ENCODE data around the gene DAPK2.

The DAPK2 gene

GRCh38 chr15:63942486-63943365, 103.6 kb downstream of the DAPK2 start:
- TF ChIP-seq TCF12 (IDR thresholded peaks at IDR 0.05; ENCODE audit: low read depth) (no peak), EP300 (IDR thresholded peaks at IDR 0.05; ENCODE audit: borderline replicate concordance) (no peak), CREB1 (IDR thresholded peaks at IDR 0.05; ENCODE audit: low read depth) (no peak)
- TF ChIP-seq, protein P1, sequence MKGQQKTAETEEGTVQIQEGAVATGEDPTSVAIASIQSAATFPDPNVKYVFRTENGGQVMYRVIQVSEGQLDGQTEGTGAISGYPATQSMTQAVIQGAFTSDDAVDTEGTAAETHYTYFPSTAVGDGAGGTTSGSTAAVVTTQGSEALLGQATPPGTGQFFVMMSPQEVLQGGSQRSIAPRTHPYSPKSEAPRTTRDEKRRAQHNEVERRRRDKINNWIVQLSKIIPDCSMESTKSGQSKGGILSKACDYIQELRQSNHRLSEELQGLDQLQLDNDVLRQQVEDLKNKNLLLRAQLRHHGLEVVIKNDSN (IDR thresholded peaks at IDR 0.05): no peak

DNA sequence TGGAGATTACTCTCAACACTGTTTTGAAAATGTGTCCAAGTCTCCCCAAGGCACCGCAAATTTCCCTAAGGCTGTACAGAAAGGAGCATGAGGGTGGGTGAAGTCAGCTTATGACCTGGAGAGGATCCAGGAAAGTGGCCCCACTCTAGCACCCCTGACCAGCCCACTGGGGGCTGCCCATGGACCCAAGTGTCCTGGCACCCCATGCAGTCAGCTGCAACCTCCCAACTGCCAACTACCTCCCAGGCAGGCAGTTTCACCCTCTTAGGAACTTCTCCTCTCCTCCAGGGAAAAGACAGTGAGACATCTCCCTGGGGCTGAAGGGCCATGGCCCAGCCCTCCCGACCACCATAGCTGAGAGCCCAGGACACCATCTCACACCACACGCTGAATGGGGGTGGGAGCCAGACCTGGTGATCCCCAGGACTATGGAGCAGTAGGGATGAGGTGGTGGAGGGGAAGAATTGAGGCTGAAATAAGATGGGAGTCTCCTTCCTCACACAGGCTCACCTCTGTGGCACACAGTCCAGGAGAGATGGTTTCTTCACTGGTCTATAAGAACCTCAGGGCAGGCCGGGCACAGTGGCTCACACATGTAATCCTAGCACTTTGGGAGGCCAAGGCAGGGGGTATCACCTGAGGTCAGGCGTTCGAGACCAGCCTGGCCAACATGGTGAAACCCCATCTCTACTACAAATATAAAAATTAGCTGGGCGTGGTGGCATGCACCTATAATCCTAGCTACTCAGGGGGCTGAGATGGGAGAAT, 104.4 kb downstream of the DAPK2 start:
- TF ChIP-seq NFIC (IDR thresholded peaks at IDR 0.05): no peak
- no peak for TF ChIP-seq REST (IDR thresholded peaks at IDR 0.05; ENCODE audit: low read depth)
- no peak for TF ChIP-seq RAD21 (IDR thresholded peaks at IDR 0.05; ENCODE audit: low read depth)
- no peak for TF ChIP-seq YY1 (IDR thresholded peaks at IDR 0.05; ENCODE audit: low read depth)
- TF ChIP-seq FOXM1 (IDR thresholded peaks at IDR 0.05; ENCODE audit: borderline replicate concordance, low read depth): no peak
- TF ChIP-seq EGR1 (IDR thresholded peaks at IDR 0.05): no peak
- no peak for TF ChIP-seq CEBPB (IDR thresholded peaks at IDR 0.05)
- no peak for TF ChIP-seq TCF12 (IDR thresholded peaks at IDR 0.05; ENCODE audit: low read depth)
- no peak for TF ChIP-seq TEAD4 (IDR thresholded peaks at IDR 0.05)

DNA sequence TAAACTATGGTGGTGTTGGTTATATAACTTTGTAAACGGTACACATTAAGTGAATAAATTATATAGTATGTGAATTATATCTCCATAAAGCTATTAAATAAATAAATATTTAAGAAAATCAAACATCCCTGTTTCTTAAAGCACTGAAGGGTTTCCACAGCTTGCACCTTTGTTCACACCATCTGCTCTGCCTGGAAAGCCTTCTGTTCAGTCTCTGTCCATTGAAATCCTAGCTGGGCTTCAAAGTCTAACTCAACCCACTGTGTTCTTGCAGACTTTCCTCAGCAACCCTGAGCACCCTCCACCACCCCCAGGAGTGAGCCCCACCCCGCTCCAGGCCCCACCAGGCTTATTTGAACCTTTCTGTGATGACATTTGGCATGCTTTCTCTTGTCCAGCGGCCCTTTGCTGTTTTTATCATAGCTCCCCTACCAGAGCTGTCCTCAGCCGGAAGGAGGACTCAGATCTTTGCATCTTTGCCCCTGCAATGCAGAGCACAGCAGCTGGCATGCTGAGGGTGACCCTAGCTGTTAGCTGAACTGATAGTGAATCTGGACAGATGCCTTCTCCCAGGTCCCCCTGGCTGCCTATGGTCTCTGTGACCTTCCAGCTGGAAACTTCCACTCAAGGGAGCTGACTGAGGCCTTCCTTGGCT, 105.2 kb downstream of the DAPK2 start:
- TF ChIP-seq YY1 (IDR thresholded peaks at IDR 0.05; ENCODE audit: low read depth) (no peak), ZBTB7A (IDR thresholded peaks at IDR 0.05; ENCODE audit: low read depth) (no peak), TAF1 (IDR thresholded peaks at IDR 0.05; ENCODE audit: low read depth) (no peak), TCF12 (IDR thresholded peaks at IDR 0.05; ENCODE audit: low read depth) (no peak), TEAD4 (IDR thresholded peaks at IDR 0.05) (no peak)

DNA sequence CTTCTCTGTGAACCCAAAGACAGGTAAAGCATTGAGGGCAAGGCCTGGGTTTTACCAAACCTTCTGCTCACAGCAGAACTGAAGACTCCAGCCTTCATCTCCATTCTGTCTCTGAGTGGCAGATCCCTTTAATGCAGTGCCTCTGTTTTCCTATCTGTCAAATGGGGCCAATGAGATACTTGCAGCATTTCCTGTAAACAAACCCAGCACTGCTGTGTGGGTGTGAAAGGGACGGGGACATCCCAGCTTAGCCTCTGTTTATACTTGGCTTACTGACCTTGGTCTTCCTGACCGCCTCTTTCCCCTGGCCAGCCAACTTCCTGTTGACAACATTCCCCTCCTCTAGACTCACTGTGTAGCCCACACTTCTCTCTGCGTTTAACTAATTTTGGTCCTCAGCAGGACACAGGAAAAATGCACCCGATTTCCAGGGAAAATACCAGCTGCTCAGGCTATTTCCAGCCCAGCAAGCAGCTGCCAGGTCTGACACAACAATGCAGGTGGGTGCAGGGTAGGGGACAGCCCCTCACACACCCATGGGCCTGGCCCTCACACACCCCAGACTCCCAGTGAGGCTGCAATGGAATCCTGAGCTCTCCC, 106.7 kb downstream of the DAPK2 start:
- TF ChIP-seq NFIC (IDR thresholded peaks at IDR 0.05) (no peak), CEBPB (IDR thresholded peaks at IDR 0.05) (no peak)

DNA sequence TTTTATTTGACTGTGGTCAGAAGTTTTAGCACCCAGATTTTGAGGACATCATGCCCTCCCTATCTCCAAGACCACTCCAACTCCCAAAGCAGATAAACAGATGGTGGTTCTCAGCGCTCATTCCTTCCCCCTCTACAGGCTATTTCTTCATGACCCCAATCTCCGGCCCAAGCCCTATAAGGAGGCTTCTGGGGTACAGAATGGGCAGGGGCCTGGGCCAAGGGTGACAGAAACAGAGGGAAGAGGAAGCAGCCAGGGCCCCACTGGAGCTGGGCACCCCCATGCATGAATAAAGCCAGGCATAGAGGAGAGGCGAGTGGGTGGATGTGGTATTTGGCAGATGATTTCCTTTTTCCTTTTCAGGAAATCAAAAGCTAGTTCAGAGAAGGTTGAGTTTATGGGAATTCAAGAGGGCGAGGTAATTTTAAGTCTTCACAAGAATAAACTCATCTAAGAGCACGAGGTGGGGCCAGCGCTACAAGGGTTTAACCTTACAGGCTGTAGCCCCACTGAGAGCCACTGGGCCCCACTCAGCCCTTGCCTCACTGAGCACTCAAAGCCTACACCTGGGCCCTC, 107.7 kb downstream of the DAPK2 start:
- TF ChIP-seq MAX (IDR thresholded peaks at IDR 0.05): no peak
- TF ChIP-seq CREB1 (IDR thresholded peaks at IDR 0.05; ENCODE audit: low read depth): no peak

- TF ChIP-seq, protein P1 (IDR thresholded peaks at IDR 0.05): no peak
- no peak for TF ChIP-seq FOXM1 (IDR thresholded peaks at IDR 0.05; ENCODE audit: borderline replicate concordance, low read depth)
- no peak for TF ChIP-seq MAX (IDR thresholded peaks at IDR 0.05)
Observed at GRCh38 chr15:63933522-63933921, 112.8 kb downstream of the DAPK2 start.

DNA sequence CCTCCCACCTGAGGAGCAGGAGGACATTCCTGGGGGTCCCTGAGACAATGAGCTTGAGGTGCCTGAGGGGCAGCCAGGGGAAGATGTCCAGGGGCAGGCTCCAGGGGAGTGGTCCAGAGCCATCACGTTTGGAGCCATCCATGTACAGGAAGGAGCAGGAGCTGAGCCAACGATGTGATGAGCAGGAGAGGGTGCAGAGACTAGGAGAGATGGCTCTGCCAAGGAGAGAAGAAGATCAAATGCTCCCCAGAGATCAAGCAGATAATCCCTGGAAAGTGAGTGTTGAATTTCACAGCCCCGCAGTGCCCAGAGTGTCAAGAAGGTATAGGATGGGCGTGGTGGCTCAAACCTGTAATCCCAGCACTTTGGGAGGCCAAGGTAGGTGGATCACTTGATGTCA, 114.7 kb downstream of the DAPK2 start:
- TF ChIP-seq TCF12 (IDR thresholded peaks at IDR 0.05; ENCODE audit: low read depth) (no peak), YY1 (IDR thresholded peaks at IDR 0.05; ENCODE audit: low read depth) (no peak), NFIC (IDR thresholded peaks at IDR 0.05) (no peak), FOXM1 (IDR thresholded peaks at IDR 0.05; ENCODE audit: borderline replicate concordance, low read depth) (no peak), TAF1 (IDR thresholded peaks at IDR 0.05; ENCODE audit: low read depth) (no peak), TEAD4 (IDR thresholded peaks at IDR 0.05) (no peak), EP300 (IDR thresholded peaks at IDR 0.05; ENCODE audit: borderline replicate concordance) (no peak), CEBPB (IDR thresholded peaks at IDR 0.05) (no peak), EGR1 (IDR thresholded peaks at IDR 0.05) (no peak), ZBTB7A (IDR thresholded peaks at IDR 0.05; ENCODE audit: low read depth) (no peak), CREB1 (IDR thresholded peaks at IDR 0.05; ENCODE audit: low read depth) (no peak), REST (IDR thresholded peaks at IDR 0.05; ENCODE audit: low read depth) (no peak), MAX (IDR thresholded peaks at IDR 0.05) (no peak), RAD21 (IDR thresholded peaks at IDR 0.05; ENCODE audit: low read depth) (no peak)
- TF ChIP-seq, protein P1 (IDR thresholded peaks at IDR 0.05): no peak

All from Ishikawa (cell line).